ACHN (cell line): ENCODE measurements around the gene SAP130.

Source experiments
- DNase-seq: peaks from one replicate; pipeline ENCODE4 v3.0.0-alpha.2; 2015
- in situ Hi-C: cut with HindIII; loops from 2 replicates; pipeline ENCODE4 v1.10.0; 2017; ENCODE audit warnings: low sequenced_read_pairs, low pct_ligation_motif_present, low pct_unique_long_range_greater_than_20kb

The SAP130 gene

DNA sequence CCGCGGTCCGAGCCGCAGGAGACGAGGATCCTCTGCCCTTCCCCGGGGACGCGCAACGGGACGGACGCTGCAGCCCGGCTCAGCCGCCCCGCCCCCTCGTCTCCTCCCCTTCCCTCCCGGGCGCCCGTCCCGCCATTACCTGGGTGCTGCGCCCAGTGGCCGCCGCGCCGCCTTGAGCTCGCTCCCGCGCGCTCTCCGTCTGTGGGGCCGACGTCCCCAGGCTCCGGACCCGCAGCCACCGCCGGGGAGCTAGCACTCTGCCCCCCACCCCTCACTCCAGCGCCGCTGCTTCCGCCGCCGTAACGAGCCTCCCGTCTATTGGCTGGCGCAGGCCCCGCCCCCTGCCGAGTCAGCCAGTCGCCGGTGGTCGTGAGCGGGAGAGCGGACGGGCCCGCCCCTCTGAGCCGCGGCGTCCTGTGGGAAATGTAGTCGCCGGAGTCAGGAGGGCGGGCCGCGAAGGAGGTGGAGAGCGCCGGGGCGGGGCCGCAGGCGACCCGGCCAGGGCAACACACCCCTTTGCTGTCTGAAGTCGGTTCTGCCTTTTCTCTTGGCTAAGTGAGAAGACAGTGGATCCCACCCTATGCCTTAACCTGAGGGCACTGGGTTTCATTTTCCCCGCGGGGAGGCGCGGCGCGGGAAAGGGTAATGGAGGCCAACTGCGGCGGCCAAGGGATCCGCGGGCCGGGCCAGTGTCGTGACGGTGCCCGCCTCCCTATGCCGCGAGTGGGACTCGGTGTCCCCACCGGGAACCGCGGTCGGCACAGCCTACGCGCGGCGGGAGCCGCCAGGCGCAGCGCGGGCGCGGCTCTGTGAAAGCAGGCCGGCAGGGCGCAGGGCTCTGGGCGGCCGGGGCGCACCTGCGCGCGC is at the start of gene SAP130:
TSS of gene SAP130 (minus strand) at position 259 of the 867 bp plus-strand sequence. CDS start 1,767 bp downstream, outside the sequence.
- in situ Hi-C loops, result no loop called here
- peak; percentile 94 for DNase-seq

DNA sequence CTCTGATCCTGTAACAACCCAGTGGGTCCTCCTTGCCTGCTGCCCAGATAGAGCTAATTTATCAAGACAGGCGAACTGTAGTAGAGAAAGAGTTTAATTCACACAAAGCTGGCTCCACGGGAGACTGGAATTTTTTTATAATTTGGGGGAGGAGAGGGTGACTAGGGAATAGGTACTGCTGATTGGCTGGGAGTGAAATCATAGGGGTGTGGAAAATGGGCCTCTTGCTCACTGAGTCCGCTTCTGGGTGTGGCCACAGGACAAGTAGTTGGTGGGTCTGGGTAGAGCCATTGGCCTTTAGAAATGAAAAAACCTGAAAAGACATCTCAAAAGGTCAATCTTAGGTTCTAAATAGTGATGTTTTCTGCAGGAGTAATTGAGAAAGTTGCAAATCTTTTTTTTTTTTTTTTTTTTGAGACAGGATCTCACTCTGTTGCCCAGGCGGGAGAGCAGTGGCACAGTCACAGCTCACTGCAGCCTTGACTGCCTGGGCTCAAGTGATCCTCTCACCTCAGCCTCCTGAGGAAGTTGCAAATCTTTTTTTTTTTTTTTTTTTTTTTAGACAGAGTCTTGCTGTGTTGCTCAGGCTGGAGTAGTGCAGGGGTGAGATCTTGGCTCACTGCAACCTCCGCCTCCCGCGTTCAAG is 48.7 kb upstream of the SAP130 start:
- in situ Hi-C loops, result no loop called here

DNA sequence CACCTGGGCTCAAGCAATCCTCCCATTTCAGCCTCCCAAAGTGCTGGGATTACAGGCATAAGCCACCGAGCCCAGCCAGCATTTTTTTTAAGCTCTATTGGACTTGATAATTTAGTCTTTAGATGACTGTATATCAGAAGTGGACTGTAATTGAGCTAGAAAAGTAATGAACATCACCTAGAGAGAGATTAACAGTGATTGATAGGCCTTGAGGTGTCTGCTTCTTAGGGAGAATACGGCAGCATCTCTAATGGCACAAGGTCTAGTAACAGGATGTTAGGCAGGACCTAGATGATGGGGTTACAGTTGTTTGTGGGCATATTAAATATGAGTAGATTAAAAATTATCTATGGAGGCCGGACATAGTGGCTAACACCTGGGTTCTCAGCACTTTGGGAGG is 45.4 kb upstream of the SAP130 start:
- DNase-seq, result no peak
- in situ Hi-C loops, result no loop called here

More for the DNA sequence above, 48.7 kb upstream of the SAP130 start:
- no peak for DNase-seq

DNA sequence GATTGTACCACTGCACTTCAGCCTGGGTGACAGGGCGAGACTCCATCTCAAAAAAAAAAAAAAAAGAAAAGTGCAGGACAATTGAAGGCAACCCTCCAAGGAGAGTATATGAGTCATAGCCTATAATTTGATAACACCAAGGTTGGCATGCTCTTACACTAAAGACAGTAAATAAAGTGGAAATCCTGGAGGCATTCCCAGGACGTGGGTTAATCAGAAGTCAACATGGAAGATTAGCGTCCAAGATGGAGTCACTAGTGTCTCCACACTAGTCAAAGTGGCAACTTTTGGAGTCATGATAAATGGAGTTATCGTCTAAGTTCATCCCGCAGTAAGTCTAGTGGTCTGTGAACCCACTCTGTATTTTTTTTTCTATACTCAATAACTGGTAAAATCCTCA is 41.9 kb upstream of the SAP130 start:
- DNase-seq, result no peak
- in situ Hi-C loops, result no loop called here

DNA sequence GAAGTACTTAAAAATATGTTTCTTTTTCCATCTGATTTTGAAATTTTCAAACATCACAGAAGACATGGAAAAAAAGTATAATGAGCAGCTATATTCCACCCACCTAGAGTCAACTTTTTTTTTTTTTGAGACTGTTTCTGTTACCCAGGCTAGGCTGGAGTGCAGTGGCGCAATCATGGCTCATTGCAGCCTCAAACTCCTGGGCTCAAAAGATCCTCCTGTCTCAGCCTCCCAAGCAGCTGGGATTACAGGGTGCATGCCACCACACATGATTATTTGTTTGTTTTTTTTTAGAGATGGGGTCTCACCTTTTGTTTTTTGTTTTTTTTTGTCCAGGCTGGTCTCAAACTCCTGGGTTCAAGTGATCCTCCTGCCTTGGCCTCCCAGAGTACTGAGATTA is 36.5 kb upstream of the SAP130 start:
- in situ Hi-C loops, result no loop called here
- no peak for DNase-seq

DNA sequence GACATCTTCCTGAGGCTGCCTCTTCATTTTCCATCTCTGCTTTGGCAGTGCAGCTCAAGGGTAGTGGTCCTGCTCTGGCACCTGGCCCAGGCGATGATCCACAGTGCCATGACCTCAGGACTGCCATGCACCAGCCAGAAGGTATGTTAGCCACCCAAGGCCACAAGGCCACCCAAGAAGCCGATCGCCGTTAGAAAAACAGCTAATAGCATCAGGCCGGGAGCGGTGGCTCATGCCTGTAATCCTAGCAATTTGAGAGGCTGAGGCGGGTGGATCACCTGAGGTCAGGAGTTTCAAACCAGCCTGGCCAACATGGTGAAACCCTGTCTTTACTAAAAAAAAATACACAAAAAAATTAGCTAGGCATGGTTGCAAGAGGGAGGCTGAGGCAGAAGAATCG is 34.7 kb upstream of the SAP130 start:
- in situ Hi-C loops, result no loop called here
- DNase-seq, result no peak

DNA sequence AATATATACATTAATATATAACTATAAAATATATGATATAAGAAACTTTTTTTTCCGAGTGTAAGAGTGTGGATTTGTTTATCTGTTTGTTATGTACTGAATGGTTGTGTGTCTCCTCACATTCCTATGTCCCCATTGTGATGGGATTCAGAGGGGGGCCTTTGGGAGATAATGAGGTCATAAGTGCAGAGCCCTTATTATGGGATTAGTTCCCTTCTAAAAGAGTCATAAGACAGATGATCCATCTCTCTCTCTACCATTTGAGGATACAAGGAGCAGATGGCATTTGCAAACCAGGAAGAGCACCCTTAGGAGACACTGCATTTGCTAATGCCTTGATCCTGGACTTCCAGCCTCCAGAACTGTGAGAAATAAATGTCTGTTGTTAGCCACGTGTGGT is 30.3 kb upstream of the SAP130 start:
- in situ Hi-C loops, result no loop called here
- no peak for DNase-seq

DNA sequence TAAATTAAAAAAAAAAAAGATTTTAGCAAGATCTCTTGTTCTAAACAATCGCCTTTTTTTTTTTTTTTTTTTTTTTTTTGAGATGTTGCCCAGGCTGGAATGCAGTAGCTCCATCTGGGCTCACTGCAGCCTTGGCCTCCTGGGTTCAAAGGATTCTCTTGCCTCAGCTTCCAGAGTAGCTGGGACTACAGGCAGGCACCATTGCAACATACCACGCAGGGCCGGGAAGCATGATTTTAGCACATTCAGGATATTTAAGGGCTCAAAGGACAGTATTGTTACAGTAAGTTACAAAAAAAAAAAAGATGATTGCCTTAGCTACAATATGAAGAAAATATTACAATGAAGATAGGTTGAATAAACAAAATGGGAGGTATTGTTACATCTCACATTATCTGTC is 29.5 kb upstream of the SAP130 start:
- in situ Hi-C loops, result no loop called here
- no peak for DNase-seq

DNA sequence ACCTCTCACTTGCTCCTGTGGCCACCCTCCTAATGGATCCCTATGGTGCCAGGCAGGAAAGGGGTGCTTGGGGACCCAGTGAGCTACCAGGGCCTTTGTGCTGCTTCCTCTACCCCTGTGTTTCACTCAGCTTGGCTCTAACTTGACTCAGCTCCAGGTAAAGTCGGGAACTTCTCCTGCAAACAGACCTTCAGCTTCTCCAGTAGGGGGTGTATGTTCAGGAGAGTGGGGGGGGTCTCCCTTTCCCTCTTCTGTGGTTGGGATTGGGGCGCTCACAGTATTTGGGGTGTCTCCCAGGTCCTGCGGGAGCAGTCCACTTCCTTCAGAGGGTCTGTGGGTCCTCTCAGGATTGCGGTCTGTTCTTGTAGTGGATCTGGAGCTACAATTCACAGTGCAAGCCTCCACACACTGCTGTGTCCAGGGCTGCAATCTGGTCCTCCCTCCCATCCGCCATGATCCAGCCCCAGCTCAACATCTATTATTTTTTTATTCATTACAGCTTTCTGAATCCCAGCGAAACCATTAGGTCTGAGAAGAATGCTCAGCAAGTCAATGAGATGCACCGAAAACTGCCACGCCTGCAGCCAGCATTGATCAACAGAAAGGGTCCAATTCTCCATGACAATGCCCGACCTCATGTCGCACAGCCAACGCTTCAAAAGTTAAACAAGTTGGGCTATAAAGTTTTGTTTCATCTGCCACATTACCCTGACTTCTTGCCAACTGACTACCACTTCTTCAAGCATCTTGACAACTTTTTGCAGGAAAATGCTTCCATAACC is 26.4 kb upstream of the SAP130 start:
- in situ Hi-C loops, result no loop called here
- no peak for DNase-seq

DNA sequence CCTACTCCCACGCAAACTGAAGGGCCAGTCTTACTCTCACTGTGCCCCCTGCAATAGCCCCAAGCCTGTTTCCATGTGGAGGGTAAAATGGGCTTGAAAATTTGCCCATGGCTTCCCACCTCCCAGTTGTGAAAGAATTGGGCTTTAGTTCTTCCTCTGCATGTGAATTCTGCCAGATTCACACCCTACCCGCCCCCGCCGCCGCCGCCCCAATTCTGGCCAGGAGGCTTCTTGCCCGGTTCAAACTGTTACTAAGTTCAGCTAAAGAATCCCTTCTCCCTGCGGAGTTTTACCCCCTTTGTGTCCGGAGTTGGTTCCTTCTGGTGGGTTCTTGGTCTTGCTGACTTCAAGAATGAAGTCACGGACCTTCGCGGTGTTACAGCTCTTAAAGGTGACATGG is 25.5 kb upstream of the SAP130 start:
- no peak for DNase-seq
- in situ Hi-C loops, result no loop called here

DNA sequence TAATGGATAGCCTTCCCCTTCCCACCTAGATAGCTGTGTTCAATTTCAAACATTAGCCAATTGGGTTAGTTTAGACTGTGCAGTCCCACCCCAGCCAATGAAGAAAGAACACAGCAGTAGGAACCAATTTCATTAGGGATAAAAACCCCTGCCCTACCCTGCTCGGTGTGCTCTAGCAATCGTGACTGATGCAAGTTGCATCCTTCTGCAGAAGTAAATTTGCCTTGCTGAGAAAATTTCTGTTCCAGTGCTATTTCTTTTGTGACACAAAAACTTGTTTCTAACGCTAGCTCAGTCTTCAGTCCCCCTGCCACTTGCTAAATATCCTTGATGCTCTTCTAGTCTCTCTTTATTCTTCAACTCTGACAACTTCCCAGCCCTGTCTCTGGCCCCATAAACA is 15.2 kb upstream of the SAP130 start:
- DNase-seq, result no peak
- in situ Hi-C loops, result no loop called here

DNA sequence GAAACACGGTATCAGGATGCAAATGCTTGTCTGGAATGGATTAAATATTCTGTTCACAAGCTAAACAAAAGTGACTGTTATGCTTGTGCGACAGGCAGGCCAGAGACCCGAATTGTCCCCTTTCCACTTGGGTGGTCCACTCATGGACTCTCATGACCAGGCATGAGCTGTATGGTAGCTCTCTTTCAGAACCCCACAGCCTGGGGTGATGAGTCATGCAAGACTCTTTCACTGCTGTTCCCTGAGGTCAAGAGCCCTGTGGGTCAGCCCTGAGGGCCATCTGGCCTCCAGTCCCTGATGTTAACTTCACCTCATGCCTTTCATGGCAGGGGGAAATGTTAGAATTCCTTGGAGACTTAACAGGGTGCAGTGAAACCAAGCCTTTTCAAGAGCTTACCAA is 13.7 kb upstream of the SAP130 start:
- no peak for DNase-seq
- in situ Hi-C loops, result no loop called here

DNA sequence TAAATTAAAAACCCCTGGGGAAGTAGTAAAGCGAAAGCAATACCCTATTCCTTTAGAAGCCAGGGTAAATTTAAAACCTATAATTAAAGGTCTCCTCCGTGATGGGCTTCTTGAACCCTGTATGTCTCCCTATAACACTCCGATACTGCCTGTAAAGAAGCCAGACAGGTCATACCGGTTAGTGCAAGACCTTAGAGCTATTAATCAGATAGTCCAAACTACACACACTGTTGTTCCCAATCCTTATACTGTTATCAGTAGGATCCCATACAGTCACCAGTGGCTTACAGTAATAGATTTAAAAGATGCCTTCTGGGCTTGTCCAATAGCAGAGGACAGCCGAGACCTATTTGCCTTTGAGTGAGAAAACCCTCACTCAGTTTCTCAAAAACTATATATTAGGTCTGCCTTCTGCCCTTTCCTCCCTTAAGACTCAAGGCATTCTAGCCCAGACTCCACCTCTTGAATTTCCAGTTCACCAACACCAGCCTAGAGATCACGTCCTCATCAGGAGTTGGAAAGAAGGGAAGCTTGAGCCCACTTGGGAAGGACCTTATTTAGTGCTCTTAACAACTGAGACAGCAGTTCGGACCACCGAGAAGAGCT is 12.4 kb upstream of the SAP130 start:
- in situ Hi-C loops, result no loop called here
- no peak for DNase-seq

DNA sequence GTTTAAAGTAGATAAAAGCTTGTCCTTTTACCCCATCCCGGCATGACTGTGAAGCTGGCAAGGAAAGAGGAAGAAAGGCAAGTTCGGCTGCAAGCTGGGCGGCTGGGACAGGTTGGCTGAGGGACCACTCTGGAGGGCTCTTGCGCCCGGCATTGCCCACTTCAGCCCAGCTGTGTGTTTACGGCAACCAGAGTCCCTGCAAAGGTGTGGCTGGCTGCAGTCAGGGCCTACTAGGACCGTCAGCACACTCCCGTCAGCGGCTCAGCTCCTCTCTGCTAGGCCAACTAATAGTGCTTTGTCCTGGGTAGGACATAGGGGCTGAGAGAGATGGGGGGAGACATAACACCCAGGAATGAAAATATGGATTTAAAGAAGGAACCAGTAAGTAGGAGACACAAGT is 11.7 kb upstream of the SAP130 start:
- in situ Hi-C loops, result no loop called here

DNA sequence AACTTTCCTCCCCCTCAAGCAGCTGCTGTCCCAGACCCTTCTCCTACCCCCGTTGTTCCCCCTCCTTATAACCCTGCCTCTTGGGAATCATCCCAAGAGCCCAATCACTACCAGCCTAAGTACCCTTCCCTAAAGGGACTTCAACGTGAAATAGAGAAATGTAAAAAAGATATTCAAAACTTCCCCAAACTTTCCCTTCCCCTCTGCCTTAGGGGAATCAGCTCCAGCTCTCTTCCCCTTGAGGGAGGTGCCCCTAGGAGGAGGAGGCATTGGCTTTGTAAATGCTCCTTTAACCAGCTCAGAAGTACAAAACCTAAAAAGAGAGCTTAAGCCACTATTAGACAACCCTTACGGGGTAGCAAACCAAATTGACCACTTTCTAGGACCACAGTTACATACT is 10.6 kb upstream of the SAP130 start:
- DNase-seq, result no peak
- in situ Hi-C loops, result no loop called here

More for the DNA sequence above, 11.7 kb upstream of the SAP130 start:
- DNase-seq, result no peak

DNA sequence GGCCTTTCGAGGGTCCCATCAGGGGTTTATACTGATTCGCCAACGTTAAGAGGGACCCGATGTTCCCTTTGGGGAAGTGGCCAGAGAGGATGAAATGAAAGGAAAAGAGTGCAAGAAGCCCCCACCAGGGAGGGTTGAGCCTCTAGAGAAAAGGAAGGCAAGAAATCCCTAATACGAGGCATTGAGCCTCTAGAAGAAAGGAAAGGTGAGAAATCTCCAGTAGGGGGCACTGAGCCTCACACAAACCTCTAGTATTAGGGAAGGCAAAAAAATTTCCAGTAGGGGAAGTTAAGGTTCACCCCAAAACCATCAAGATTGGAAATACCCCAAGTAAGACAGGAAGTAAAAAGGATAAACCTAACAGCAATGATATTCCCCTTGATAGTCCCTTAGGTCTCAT is 9.8 kb upstream of the SAP130 start:
- in situ Hi-C loops, result no loop called here
- DNase-seq, result no peak

DNA sequence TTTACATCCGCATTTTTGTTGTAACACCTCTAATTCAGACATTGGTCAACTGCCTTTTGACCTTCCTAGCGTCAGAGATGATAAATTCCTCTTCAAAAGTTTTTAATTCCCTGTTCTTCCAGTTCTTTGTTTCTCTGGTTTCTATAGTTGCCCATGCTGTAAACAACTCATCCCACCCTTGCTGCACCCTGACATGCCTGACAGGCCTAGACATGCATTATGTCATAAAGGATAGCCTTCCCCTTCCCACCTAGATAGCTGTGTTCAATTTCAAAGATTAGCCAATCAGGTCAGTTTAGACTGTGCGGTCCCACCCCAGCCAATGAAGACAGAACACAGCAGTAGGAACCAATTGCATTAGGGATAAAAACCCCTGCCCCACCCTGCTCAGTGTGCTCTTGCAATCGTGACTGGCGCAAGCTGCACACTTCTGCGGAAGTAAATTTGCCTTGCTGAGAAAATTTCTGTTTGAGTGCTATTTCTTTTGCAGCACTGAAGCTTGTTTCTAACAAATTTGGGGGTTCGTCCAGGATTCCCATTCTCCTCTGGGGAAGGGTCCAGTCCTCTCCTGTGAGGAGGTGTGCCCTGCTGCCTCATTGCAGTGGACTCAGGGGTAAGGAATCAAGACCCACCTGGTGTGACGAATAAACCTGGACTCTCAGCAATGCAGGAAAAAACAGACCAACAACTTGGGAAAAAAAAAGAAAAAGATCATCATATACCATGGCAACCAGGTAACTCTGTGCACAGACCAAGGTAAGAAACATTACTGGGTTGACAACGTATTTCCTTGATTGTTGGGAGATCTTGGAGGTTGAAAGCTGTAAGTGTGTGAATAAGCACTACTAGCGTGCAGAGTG is 9.1 kb upstream of the SAP130 start:
- DNase-seq, result no peak
- in situ Hi-C loops, result no loop called here

DNA sequence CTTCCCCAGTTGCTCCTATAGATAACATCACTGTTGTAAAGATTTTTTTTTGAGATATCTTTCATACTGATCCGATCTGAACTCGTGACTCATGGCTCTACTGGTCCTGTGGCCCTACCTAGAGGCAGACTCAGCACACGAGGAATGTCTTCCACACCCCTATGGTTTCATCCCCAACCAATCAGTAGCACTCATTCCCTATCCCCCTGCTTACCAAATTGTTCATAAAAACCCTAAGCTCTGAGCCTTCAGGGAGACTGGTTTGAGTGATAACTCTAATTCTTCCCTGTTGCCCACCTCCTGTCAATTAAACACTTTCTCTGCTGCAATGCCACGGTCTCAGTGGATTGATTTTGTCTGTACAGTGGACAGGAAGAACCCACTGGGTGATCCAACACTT is 4.2 kb upstream of the SAP130 start:
- no peak for DNase-seq
- in situ Hi-C loops, result no loop called here
